Gastrocnemius medialis (tissue), 4 donors: ENCODE results near the gene CABP7.

Source experiments
- CTCF ChIP-seq, 5 experiments: fragments of 450-650 bp in 3 of 5; fragments of 200-600 bp in 2 of 5; sonication (generic) in 2 of 5; IDR thresholded peaks in 4 of 5; conservative IDR thresholded peaks in 1 of 5; 1 replicate in 4 of 5; 2 replicates in 1 of 5; pipeline ENCODE4 v1.5.1; 2016 to 2019; ENCODE audit warnings: antibody characterized with exemption in 5 of 5, mild to moderate bottlenecking in 3 of 5, moderate library complexity in 3 of 5
- POLR2A ChIP-seq, 2 donors: fragments of 450-650 bp; IDR thresholded peaks; one replicate each; pipeline ENCODE4 v1.6.1; 2017; ENCODE audit warnings: antibody characterized with exemption in 2 of 2, mild to moderate bottlenecking in 2 of 2, moderate library complexity in 2 of 2

DNA sequence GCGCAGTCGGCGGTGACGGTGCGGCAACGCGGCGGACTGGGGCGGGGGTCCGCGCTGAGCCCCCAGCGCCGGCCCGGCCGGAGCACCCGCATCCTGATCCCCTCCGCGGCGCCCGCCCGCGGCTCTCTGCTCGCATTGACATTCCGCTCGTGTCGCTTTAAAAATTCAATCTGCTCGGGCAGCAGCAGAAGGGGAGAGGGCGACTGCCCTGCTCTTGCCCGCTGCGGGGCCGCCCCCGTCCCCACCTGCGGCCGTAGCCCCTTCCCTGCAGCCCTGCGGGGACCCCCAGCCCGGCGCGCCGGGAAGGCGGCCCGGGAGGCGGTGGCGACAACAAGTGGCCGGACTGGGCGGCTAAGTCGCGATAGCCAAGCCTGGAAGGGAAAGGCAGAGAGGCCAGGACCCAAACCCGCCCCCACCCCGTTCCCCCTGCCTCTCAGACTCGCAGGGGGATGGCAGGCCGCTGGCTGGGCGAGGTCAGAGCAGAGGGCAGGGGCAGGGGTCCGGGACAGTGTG, 1.1 kb downstream of the CABP7 start:
- TF ChIP-seq CTCF (IDR thresholded peaks at IDR 0.05 in 4 of 5, conservative IDR thresholded peaks at IDR 0.05 in 1 of 5), result no peak
- no peak for TF ChIP-seq POLR2A (IDR thresholded peaks at IDR 0.05)
